PFSK-1 (cell line): ENCODE results near the gene IRF2.

Experiments
- FOXP2 ChIP-seq: optimal IDR thresholded peaks from 2 replicates; pipeline ENCODE3; 2011; ENCODE audit warnings: borderline replicate concordance, control low read depth, inconsistent platforms; ENCODE audit not compliant: insufficient read depth; ENCODE audit errors: extremely low read length, extremely low read depth
- POLR2AphosphoS5 ChIP-seq: IDR thresholded peaks from 2 replicates; pipeline ENCODE4 v1.6.1; 2012; ENCODE audit warnings: low read depth, mild to moderate bottlenecking, control low read depth, low read length, moderate library complexity
- SIN3A ChIP-seq: IDR thresholded peaks from 2 replicates; pipeline ENCODE4 v1.6.1; 2012; ENCODE audit warnings: mild to moderate bottlenecking, low read length, moderate library complexity, borderline replicate concordance; ENCODE audit not compliant: insufficient read depth
- TAF1 ChIP-seq: IDR thresholded peaks from 2 replicates; pipeline ENCODE4 v1.6.1; 2012; ENCODE audit warnings: low read length, control low read depth, borderline replicate concordance; ENCODE audit not compliant: insufficient read depth
- TF ChIP-seq, protein P1 (sequence below), 2 experiments: IDR thresholded peaks; 2 replicates each; pipeline versions ENCODE4 v1.6.1 to v1.8.0; 2011 to 2012; ENCODE audit warnings: low read depth in 2 of 2, low read length in 2 of 2, control low read depth in 1 of 2, inconsistent platforms in 1 of 2, mild to moderate bottlenecking in 1 of 2, moderate library complexity in 1 of 2; ENCODE audit not compliant: insufficient read depth in 1 of 2

IRF2 gene

DNA sequence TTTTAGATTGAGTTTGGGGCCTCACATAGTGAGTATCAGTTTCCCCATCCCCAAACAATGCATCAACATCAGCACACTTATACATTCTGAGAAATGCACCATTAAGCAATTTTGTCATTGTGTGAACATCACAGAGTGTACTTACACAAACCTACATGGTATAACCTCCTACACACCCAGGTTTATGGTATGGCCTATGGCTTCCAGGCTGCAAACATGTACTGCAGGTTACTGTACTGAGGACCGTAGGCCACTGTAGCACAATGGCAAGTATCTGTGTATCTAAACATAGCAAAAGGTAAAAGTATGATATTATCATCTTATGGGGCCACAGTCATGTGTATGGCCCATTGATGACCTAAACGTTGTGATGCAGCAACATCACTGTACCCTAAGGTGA is 7.7 kb downstream of the IRF2 start:
- TF ChIP-seq FOXP2, result no peak
- TF ChIP-seq, protein P1, sequence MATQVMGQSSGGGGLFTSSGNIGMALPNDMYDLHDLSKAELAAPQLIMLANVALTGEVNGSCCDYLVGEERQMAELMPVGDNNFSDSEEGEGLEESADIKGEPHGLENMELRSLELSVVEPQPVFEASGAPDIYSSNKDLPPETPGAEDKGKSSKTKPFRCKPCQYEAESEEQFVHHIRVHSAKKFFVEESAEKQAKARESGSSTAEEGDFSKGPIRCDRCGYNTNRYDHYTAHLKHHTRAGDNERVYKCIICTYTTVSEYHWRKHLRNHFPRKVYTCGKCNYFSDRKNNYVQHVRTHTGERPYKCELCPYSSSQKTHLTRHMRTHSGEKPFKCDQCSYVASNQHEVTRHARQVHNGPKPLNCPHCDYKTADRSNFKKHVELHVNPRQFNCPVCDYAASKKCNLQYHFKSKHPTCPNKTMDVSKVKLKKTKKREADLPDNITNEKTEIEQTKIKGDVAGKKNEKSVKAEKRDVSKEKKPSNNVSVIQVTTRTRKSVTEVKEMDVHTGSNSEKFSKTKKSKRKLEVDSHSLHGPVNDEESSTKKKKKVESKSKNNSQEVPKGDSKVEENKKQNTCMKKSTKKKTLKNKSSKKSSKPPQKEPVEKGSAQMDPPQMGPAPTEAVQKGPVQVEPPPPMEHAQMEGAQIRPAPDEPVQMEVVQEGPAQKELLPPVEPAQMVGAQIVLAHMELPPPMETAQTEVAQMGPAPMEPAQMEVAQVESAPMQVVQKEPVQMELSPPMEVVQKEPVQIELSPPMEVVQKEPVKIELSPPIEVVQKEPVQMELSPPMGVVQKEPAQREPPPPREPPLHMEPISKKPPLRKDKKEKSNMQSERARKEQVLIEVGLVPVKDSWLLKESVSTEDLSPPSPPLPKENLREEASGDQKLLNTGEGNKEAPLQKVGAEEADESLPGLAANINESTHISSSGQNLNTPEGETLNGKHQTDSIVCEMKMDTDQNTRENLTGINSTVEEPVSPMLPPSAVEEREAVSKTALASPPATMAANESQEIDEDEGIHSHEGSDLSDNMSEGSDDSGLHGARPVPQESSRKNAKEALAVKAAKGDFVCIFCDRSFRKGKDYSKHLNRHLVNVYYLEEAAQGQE (IDR thresholded peaks at IDR 0.05; ENCODE audit: insufficient read depth in 1 of 2, low read depth in 2 of 2, low read length in 2 of 2), result no peak
- no peak for TF ChIP-seq SIN3A
- TF ChIP-seq POLR2AphosphoS5, result no peak
- TF ChIP-seq TAF1, result no peak

DNA sequence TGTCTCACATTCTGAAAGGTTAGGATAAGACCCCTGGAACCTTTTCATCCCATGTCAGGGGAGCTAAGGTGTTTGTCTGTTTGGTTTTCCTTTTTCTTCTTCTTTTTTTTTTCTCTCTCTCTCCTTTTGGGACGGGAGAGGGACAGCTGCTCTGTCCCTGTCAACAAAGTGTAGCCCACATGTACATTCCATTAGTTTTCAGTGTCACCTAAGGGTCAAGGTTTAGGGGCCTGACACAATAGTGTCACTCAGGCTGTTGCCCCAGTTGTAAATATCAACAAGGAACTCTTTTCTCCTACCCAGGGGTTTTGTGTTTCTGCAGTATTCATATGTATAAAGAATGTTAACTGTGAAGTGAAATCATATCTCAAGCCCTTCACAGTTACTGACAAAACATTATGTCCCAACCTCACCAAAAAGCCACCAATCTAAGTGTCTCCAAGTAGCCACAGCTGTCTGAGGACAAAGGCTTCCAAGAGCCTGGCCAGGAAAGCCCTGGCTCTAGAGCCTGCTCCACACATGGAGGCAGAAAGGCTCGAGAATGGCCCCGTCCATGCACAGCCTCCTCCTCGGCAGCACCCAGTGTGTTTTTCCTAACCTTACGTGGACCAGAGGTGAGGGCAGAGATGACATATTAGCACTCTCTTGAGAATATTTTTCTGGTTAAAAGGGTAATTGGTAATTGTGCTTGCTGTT is 9.4 kb downstream of the IRF2 start:
- TF ChIP-seq, protein P1 (IDR thresholded peaks at IDR 0.05; ENCODE audit: insufficient read depth in 1 of 2, low read depth in 2 of 2, low read length in 2 of 2), result no peak
- no peak for TF ChIP-seq FOXP2
- no peak for TF ChIP-seq TAF1
- no peak for TF ChIP-seq SIN3A
- TF ChIP-seq POLR2AphosphoS5, result no peak

DNA sequence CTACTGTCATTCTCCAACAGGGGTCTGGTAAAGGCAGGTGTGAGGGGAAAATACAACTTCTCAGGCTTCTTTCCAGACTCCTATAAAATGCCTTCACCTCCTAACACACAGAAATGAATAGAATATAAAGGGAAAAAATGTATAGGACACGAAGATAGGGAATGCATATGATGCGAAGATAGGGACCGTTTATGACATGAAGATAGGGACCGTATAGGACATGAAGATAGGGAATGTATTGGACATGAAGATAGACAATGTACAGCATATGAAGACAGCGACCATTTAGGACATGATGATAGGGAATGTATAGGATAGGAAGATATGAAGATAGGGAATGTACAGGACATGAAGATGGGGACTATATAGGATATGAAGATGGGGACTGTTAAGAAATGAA is 10.5 kb downstream of the IRF2 start:
- TF ChIP-seq POLR2AphosphoS5 (no peak), TAF1 (no peak), SIN3A (no peak), FOXP2 (no peak)
- TF ChIP-seq, protein P1 (IDR thresholded peaks at IDR 0.05; ENCODE audit: insufficient read depth in 1 of 2, low read depth in 2 of 2, low read length in 2 of 2), result no peak

- TF ChIP-seq, protein P1 (IDR thresholded peaks at IDR 0.05; ENCODE audit: insufficient read depth in 1 of 2, low read depth in 2 of 2, low read length in 2 of 2), result no peak
- no peak for TF ChIP-seq TAF1
- no peak for TF ChIP-seq FOXP2
- TF ChIP-seq SIN3A, result no peak
- no peak for TF ChIP-seq POLR2AphosphoS5
These were observed 11.2 kb downstream of the IRF2 start for GRCh38 chr4:184463158-184463557.

GRCh38 chr4:184462724-184463123 is 11.6 kb downstream of the IRF2 start:
- TF ChIP-seq FOXP2 (no peak), POLR2AphosphoS5 (no peak), TAF1 (no peak), SIN3A (no peak)
- TF ChIP-seq, protein P1 (IDR thresholded peaks at IDR 0.05; ENCODE audit: insufficient read depth in 1 of 2, low read depth in 2 of 2, low read length in 2 of 2), result no peak
